Measurements from ENCODE around the gene TMEM87A.
"Not testable (repeated sequence)": the region's sequence is repeated elsewhere in the genome, so short reads cannot be mapped to it uniquely, and the experiment has no call there.

Gene TMEM87A

DNA sequence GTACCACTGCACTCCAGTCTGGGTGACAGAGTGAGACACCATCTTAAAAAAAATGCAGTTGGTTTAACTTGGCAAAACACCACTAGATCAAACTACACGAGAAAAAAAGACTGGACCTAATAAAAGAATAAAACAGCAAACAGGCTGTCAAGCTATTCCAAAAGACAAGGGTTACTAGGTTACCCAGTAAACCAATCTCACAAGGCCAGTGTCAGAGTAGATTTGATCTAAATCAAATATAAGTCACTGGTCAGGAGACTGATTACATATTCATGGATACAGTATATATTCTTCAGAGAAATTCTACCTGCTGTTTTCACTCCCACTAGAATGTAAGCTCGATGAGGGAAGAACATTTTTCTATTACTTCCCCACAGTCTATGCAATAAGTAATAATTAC is 2.7 kb downstream of the TMEM87A start:
- DNase-seq: no peak

DNA sequence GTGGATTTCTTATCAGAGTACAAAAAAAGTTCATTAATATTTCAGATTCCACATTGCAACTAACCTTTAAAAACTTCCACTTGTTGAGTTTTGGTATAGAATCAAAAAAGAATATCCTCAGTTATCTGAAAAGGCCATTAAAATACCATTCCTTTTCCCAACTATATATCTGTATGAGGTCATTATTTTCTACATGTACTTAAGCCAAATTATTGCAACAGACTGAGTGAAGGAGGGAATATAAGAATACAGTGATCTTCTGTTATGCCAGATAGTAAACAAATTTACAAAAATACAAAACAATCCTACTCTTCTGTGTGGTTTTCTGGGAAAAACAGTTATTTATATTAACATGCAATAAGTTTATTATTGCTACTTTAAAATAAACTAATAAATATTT is 5.9 kb downstream of the TMEM87A start:
- DNase-seq: no peak

DNA sequence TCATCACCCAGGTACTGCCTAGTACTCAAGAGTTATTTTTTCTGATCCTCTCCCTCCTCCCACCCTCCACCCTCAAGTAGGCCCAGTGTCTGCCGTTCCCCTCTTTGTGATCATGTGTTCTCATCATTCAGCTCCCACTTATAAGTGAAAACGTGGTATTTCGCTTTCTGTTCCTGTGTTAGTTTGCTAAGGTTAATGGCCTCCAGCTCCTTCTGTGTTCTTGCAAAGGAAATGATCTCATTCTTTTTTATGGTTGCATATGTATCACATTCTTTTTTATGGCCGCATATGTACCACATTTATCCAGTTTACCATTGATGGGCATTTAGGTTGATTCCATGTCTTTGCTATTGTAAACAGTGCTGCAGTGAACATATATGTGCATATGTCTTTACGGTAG is 8.4 kb downstream of the TMEM87A start:
- DNase-seq: no peak

DNA sequence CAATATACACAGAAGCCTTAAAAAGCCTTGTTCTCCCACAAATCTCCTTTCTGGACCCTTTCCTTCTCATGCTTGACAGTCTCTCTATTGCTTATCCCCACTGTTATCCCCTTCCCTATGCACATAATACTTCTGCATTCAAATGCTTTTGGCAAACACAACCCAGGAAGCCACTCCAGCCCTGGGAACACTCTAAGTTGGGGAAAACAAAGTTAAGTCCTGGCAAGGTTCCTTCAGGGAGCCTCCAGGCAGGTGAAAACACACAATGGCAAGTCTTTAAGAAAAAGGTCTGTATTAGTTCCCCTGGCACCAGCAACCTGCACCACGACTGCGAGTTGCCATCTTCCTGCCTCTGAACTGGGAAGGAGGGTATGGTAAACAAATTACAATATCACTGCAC is 19.9 kb downstream of the TMEM87A start:
- DNase-seq: no peak

DNA sequence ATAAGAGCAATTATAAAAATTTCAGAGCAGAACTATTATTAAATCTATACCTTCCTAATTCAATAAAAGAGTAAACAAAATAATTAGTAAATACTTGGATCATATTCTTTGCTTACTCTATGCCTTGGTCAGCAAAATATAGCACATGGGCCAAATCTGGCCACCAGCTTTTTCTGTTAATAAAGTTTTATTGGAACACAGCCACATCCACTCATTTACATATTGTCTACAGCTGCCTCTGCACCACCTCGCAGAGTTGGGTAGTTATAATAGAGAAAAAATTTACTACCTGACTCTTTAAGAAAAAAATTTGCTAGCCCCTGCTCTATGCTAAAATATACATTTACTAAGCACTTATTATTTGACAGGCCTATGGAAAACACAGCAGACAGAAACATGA is 32.4 kb downstream of the TMEM87A start:
- no peak for DNase-seq

DNA sequence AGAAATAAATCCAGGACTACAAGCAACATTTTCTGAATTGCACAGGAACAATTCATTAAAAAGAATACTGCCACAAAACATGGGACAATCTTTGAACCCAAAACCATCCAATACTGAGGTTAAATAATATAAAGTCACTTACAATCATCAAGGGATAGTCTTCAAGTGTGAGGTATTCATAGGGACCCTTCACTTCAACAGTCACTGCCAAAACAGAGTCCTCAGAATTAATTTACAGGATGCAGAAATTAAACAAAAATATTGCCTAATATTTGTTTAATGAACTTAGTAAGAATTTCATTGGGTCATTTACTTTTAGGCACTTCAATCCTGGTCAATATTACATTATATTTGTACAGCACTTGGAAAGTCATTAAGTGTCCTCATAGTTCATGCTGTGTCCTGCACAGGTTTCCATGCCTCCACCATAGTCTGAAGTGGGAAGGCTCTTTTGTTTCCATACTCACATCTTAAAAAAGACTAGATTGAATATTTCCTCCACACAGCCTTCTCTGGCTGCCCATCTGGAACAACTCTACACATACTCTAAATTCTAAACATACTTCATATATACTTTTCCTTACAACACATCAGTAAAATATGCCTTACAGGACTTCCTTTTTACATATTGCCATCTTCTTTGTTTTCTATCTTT is 33.6 kb downstream of the TMEM87A start:
- no peak for DNase-seq

DNA sequence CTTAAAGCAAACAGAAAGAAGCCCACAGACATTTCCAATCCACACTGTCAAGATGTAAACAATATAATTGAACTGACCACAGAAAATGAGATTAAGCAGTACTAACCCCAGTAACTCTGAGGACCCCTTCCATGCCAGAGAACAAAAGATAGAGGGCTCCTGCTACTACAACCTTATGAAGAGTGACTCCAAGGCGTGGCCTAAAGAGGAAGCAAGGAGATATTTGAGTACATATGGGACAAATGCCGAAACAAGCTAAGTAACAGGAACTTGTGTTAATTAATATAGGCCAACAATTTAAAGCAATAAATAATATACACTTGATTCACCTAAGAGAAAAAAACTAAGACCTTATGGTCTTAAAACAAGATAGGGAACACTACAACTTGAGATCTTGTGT is 40.1 kb downstream of the TMEM87A start:
- DNase-seq: no peak

DNA sequence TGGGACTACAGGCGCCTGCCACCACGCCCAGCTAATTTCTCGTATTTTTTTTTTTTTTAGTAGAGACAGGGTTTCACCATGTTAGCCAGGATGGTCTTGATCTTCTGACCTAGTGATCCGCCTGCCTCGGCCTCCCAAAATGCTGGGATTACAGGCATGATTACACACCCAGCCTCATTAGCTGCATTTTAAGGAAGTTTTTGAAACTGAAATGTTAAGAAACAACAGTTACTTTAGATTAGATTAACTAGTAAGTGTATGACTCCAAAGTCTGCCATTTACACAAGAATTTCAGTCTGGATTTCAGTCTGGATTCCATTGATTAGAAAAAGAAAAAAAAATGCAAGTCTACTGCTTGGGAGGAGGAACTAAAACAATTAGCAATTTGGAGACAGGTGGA is 40.6 kb downstream of the TMEM87A start:
- DNase-seq: no peak

DNA sequence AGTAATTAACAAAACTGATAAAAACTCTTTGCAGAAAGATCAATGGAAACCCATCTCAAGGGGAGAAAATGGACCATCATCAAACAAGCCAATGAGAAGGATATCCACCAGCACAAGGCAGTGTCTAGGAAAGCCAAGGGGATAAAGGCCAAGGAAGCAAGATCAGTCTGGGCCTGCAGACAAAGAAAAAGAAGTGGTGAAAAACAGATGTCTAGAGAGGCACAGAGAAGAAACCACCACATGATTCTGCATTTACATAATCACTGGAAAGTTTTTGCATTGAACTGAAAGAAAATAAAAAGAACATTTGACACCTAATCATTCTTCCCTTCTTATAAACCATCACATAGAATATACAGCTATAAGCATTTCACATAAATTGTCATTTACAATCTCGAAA is 42.1 kb downstream of the TMEM87A start:
- DNase-seq: no peak

DNA sequence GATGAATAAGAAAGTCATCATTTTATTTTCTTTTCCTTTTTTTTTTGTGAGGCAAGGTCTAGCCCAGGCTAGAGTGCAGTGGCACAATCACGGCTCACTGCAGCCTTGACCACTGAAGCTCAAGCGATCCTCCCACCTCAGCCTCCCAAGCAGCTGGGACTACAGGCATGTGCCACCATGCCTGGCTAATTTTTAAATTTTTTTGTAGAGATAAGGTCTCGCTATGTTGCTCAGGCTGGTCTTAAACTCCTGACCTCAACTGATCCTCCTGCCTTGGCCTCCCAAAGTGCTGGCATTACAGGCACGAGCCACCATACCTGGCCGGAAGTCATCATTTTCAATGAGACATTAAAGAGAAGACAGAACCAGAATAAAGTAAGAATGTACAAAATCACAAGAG is 44.3 kb downstream of the TMEM87A start:
- not testable (repeated sequence) for DNase-seq

DNA sequence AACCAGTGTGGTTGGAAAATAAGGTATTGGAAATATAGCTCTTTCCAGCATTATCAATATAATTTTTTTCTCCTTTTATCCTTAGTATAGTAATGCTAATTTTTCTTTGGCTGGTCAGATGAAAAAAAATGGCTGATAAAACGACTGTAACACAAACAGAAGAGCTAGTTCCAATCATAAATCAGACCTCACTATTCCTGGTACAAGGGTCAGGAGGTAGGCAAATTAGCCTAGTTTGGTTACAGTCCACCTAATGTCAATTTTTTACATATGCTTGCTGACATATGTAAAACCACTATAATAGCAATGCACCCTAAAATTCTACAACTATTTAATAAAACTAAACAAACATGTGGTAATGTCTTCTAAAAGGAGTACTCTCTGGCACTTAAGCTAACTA is 45.2 kb downstream of the TMEM87A start:
- DNase-seq: no peak

DNA sequence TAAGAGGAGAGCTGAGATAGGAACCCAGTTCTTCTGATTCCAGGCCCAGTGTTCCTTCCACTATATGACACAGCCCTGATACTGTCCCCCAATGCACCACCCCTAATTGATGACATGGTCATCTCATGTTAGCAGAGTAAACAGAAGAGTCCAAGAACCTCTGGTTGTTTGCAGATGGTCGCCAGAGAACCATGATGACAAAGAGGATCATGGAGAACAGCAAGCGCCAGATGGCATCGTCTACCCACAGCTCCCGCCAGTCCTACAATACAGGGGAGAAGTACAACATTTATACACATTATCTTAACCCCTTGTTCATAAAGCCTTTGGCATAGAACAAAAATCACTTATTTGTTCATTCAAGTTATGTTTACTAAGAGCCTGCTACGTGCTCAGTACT is 46.6 kb downstream of the TMEM87A start:
- no peak for DNase-seq

DNA sequence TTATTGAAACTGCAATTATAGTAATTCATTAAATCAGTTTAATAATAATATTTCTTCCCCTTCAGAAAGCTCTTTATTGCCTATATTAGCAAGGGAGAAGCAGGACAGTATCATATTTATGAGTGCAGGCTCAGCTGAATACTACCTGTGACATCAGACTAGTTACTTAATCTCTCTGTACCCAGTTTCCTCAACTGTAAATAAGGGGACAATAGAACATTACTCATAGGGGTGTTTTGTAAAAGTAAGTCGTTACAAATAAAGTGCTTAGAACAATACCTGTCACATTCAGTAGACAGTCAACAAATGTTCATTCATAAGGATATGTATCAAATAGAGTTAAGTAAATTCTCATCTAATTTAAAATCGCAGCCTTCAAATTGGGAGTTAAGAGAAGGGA is 53.0 kb downstream of the TMEM87A start:
- no peak for DNase-seq

DNA sequence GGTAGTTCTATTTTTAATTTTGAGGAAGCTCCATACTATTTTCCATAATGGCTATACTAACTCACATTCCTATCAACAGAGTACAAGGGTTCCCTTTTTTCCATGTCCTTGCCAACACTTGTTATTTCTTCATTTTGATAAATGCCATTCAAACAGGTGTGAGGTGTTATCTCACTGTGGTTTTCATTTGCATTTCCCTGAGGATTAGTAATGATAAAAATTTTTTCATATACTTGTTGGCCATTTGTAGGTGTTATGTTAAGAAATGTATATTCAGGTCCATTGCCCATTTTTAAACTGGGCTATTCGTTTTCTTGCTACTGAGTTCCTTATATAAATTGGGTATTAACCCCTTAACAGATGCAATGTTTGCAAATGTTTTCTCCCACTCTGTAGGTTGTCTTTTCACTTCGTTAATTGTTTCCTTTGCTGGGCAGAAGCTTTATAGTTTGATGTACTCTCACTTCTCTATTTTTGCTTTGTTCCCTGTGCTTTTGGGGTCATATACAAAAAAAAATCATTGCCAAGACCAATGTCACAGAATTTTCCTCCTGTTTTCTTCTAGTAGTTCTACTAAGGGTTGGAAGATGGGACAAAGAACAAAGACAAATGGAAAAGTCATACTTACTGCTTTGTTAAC is 54.2 kb downstream of the TMEM87A start:
- no peak for DNase-seq

DNA sequence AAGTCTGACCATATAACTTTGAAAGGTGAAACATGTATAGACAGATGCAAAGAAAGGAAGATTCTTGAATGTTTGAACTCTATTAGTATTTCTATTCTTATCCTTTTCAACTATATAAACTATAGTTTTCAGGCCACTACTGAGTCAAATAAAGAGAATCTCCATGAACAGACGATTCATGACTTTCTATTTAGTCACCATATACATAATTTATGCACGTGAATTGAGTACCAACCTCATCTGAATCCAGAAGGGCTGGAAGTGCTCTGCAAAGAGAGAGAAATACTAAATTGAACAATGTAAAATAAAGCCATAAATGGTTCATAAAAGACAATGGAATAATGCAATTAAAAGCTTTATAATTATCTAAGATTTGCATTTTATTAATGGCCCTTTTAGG is 55.7 kb downstream of the TMEM87A start:
- no peak for DNase-seq

DNA sequence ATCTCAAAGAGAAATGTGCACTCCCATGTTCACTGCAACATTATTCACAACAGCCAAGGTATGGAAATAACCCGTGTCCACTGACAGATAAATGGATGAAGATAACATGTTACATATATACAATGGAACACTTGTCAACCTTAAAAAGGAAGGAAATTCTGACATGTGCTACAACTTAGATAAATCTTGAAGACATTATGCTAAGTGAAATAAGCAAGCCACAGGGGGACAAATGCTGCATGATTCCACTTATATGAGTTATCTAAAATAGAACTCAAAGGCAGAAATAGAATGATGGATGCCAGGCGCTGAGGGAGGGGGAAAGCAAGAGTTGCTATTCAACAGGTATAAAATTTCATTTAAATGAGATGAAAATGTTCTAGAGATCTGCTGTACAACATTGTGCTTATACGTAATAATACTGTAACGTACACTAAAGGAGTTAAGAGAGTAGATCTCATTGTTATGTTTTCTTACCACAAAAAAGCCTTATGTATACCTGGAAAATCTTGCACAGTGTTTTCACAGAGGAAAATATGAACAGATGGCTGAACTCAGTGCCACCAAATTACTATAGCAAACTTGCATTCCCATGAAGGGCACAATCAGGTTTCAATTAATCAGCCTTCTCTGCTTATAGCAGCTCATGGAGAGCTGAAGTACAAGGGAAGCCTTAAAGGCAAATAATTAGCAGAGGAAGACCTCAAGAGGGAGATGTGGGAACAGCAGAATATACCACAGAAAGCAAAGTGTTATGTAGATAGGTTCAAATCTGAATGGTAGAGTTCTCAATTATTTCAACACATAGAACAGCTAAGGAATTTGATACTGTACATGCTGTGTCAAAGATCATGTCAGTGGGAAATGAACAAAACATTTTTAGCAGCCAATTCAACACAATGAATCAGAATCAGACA is 57.1 kb downstream of the TMEM87A start:
- no peak for DNase-seq

DNA sequence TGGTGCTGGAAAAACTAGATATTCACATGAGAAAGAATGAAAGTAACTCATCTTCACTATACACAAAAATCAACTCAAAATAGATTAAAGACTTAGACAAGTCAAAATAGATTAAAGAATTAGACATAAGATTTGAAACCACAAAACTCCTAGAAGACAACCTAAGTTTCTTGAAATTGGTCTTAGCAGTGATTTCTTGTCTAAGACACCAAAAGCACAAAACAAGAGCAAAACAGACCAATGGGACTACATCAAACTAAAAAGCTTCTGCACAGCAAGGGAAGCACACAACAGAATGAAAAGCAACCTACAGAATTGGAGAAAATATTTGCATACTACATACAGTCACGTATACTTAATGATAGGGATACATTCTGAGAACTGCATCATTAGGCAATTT is 58.6 kb downstream of the TMEM87A start:
- DNase-seq: no peak

DNA sequence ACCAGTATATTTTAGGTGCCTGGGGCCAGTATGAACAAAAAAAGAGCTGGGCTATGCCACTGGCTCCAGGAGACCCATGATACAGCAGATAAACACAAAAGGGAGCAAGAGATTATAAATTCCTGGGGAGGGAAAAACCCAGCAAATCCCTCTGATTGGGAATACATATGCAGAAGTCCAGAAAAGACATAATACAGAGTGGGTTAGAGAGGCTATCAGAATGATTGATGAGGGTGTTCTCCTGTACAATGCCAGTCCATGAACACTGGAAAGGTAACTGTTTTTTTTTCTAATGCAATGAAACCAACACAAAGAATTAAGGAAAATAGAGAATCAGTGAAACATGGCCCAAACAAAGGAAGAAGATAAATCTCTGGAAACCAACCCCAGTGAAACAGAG is 59.7 kb downstream of the TMEM87A start:
- no peak for DNase-seq

DNA sequence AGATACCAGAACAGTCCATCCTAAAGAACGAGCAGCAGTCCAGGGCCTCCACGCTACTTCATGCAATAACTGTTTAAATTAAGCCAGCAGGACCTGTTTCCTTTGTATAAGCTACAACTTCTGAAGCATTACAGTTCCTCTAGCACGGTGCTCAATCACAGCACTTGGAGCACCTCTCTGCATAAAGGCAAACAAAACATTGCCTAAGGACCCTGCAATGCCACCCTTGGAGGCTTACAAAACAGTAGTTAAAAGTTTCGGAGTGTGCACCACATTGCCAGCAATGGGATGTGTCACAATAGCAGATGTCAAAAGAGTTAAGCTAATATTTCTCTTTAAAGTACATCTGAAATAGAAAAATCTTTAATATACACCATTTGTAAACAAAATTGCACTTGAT is 62.5 kb downstream of the TMEM87A start:
- DNase-seq: no peak

DNA sequence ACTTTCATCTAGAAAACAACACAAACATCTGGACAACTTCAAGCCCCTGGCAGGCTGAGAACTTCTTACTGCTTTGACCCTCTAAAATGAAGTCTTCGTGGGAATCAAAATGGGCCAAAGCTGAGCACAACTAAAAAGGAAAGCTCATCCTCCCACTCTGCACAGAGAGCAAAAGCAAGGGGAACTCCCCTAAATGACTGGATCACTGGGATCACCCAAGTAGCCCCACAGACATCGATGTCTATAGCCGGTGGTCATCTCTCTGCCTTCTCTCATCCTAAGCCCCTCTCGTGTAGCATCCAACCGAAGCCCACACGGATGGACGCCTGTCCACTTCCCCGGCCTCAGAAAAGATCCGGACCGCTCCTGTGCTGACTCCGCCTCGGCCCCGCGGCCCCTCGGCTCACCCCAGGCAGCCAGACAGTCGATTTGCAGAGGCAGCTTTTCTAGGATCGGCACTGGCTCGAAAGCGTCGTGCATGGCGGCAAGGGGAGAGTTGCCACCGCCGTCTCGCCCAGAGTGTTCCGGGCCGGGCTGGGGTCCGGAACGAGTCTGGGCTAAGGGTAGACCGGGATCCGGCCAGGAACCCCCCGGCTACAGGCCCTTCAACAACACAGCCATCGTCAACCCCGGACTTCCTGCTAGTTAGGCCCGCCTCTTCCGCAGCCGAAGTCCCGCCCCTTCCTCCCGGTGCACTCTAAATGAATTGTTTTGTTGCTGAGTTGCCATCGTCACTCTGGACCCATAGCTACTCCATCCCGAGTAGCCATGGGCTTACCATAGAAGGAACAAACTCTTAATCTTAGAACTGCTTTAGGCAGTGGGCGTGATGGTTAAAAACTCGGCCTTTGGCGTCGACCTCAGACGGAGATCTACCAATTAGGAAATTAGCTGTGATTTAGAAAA is 65.3 kb downstream of the TMEM87A start, which contains the start of gene VPS39:
Gene VPS39, minus strand, starts transcription at position 631 of the 906 bp plus-strand sequence. Its CDS starts 151 bp downstream, at position 480.
- peak; percentile 86 to 89 for DNase-seq

DNA sequence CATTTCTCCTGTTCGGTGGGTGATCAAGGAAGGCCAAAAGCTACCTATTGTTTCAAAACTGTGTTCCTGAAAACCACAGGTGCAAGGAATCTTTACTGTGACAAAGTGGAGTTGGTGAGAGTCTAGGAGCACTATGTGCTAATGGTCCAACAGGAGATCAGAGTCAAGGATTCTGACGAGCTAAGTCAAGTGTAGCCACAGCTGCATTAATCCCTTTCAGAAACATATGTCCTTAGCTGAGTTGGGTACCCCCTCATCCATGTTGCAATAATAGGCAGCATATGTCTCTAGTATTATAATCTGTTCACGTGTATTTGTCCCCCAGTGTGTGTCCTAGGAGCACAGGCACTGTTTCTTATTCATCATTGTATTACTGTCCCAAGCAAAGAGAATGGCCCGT is 66.8 kb downstream of the TMEM87A start:
- no peak for DNase-seq

DNA sequence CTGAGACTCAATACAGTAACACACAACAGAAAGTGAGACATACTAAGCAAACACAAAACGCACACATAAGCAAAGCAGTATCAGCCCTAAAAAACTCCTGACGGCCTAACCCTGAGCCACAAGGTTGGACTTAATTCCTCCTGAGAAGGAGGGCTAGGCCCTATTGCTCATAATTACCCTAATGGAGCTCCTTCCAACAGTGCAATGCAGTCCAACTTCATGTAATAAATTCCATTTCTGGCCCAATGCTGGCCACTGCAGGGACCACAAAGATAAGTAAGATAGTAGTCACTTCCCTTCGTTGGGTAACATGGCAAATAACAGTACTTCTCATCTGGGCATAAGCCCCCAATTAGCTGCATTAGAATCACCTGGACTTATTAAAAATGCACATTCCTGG is 69.3 kb downstream of the TMEM87A start:
- DNase-seq: no peak

DNA sequence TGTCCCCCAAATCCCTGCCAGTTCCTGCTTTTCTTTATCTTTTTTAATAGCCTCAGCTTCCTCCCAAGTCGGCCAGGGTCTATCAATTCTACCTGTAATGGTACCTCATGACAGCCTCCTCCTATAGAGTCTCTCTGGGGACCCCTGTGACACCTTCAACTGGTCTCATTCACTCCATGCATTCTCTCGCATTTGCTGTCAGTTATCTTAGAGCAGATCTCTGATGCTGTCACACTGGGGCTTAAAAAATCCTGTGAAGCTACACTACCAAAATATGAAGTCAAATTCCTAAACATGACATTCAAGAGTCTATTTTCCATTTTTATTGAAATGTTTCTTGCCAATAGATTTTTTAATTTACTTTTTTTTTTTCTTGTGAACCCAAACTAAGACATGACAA is 70.6 kb downstream of the TMEM87A start:
- DNase-seq: no peak

Measured in activated T-cell treated with anti-CD3 and anti-CD28 coated beads, Interleukin-2, amount 50 U/mL, for 48 hours (primary cell).